ENCODE measurements around the gene QRFP.

The QRFP gene

DNA sequence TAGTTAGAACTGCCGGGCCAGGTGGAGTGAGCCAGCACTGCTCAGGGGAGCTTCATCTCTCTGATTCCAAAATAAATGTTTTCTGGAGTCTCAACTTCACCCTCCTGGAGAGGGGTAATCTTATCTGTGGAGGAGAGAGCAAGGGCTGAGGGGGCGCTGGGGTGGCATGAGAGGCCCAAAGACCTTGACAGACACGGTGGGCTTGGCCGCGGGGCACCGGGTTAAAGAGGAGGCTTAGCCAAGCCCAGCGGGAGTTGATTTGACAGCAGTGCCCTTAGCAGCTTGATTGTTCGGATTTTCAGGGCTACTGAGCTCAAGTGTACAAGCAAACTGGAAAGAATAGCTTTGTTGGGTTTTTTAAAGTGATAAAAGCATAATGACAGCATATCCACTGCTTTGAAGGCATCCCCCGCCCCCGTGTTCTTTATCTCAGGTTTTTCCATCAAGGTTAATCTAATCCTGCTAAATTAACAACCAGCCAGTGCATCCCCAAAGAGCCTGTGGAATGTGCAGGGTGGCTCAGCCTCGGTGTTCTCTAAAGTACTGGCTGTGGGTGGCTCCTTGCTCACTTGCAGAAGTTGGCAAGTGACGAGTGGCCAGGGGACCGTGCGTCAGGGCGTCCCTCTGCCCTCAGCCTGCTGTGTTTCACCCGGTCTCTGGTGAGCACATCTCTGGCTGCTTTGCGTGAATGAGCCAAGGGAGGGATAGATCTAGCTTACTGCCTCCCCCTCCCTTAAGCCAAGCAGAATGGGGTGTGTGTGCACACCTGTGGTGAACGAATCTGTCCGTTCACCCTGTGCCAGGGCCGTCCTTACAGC is 5.5 kb downstream of the QRFP start:
- no peak for DNase-seq

DNA sequence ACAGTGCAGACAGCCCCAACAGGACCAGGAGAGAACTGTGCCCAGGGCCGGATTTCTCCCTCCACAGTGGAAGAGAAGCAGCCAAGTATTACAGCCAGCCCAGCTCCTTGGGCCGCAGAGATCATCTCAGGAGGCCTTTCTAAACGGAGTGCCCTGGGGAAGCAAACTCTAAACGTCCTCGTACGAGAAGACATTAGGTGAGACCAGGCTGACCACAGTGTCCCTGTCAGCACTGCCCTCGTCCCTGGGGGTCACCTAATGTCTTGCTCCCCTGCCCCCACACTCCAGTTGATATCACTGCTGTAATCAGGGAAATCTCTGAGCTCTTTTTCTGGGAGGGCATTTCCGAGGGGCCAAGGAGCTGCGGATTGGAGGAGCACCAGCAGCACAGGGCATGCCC is 6.5 kb downstream of the QRFP start:
- no peak for DNase-seq

DNA sequence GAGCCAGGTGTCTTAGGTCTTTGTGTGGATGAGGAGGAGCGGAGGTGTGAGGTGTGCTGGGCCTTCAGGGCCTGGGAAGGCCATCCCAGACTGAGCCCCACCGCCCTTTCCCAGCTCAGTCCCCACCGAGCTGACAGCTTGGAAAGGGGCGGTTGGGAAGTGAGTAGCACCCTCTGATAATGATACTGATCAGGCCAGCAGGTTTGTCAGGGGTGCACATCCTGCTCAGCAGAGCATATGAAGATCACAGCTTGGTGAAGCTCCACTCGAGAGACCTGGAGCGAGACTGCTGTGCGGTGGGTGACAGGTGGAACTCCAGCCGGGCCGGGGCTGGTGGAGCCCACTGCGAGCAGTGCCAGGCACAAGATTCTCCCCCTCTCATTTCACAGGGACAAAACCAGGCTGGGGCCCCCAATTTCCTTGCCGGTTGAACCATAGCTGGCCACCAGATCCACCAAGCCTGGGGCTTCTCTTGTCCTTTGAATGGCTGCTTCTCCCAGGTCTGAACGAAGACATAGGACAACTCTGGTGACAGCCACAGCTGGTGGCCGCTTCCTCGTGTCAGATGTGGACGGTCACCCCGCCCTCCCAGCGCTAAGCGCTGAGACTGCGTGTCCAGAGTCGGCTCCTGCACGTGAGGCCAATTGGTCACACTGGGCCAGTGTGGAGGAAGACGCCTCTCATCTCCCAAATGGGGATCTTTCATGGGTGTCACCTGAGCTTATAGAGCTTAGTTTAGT is 8.3 kb downstream of the QRFP start:
- no peak for DNase-seq

GRCh38 chr9:130887494-130888144 is 9.0 kb downstream of the QRFP start:
- no peak for DNase-seq

DNA sequence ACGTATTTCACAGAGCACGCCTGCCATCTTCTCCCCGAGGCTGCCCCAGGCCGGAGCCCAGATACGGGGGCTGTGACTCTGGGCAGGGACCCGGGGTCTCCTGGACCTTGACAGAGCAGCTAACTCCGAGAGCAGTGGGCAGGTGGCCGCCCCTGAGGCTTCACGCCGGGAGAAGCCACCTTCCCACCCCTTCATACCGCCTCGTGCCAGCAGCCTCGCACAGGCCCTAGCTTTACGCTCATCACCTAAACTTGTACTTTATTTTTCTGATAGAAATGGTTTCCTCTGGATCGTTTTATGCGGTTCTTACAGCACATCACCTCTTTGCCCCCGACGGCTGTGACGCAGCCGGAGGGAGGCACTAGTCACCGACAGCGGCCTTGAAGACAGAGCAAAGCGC is 9.6 kb downstream of the QRFP start:
- no peak for DNase-seq

GRCh38 chr9:130885484-130886375 is 10.9 kb downstream of the QRFP start:
- DNase-seq: no peak

- no peak for DNase-seq
Measured at GRCh38 chr9:130884542-130885483, 11.8 kb downstream of the QRFP start.

DNA sequence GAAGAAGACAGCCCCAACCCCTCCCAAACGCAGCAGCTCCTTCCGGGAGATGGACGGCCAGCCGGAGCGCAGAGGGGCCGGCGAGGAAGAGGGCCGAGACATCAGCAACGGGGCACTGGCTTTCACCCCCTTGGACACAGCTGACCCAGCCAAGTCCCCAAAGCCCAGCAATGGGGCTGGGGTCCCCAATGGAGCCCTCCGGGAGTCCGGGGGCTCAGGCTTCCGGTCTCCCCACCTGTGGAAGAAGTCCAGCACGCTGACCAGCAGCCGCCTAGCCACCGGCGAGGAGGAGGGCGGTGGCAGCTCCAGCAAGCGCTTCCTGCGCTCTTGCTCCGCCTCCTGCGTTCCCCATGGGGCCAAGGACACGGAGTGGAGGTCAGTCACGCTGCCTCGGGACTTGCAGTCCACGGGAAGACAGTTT is 12.5 kb downstream of the QRFP start:
- DNase-seq: no peak

- DNase-seq: no peak
Measured at GRCh38 chr9:130883479-130883878, 13.1 kb downstream of the QRFP start.

GRCh38 chr9:130882696-130883225 is 13.9 kb downstream of the QRFP start:
- DNase-seq: no peak

GRCh38 chr9:130881516-130881915 is 15.1 kb downstream of the QRFP start:
- no peak for DNase-seq

DNA sequence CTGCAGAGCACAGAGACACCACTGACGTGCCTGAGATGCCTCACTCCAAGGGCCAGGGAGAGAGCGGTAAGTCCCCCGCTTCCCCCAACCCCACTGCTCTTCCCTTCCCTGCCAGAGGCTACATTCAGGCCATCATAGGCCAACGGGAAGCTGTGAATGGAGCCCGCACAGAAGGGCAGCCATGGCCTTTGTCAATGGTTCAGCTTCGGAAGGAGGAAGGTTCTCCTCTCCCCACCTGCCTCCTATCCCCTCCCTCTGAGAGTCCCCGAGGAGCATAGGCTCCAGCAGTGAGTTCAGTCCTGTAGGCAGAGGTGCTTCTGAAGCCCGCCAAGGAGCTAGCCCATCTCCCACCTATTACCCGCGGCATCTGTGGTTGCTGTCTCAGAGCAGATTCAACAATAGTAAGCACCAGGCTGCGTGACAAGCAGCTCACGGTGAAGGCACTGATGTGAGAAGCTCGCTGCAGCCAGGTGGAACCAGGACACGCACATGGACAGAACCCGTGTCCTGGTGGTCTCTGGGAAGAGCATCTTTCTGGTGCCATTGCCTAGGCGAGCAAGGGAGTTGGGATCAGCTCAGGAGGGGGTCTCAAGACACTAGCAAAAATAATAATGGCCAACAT is 15.9 kb downstream of the QRFP start:
- no peak for DNase-seq

DNA sequence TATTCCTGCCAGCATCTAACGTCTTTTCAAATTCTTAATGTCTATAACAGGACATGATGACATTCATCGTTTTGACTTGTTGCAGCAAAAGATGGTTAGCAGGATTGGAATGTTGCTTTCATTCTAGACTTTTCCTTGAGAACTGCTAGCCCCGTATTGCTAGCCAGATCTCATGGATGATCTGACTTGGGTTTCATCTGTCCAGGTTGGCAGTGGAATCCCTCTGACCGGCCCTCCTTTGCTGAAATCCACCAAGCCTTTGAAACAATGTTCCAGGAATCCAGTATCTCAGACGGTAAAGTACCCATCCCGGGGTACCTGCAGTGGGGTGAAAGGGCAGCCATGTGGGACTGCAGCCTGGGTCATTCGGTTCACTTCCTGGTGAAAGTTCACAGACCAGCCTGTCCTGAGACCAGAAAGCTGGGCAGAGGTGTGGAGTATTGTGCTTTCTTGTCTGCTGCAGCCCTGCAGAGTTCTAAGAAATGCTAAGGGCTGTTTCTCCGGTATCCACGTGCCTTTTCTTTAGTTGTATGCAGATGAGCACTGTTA is 16.7 kb downstream of the QRFP start:
- DNase-seq: no peak

GRCh38 chr9:130878295-130878694 is 18.3 kb downstream of the QRFP start:
- no peak for DNase-seq

DNA sequence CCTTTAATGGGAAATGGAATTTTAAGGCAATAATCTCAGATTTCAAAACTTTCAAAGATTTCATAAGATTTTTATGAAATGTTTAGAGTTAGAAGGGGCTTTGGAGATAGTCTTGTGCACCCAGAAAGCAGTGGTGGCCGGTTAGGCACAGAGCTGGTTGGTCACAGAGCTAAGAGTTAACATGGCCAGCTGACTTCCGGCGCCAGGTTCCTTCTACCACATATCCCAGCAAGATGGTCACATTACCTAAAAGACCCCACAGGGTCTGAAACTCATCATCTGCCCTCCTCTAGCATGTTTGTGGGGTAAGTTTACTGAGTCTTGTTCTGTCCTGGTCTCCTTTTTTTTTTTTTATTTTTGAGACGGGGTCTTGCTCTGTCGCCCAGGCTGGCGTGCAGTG is 19.3 kb downstream of the QRFP start:
- no peak for DNase-seq

DNA sequence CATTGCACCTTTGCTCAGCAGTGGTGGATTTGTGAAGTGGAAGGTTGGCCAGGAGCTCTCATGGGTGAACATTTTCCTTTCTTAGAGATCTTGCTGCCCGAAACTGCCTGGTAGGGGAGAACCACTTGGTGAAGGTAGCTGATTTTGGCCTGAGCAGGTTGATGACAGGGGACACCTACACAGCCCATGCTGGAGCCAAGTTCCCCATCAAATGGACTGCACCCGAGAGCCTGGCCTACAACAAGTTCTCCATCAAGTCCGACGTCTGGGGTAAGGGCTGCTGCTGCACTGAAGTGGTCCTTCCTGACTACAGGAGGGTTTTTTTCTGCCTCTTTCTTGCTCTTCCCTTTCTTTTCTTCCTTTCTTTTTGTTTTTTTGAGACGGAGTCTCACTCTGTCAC is 21.8 kb downstream of the QRFP start:
- no peak for DNase-seq

- no peak for DNase-seq
Measured at GRCh38 chr9:130873966-130874365, 22.6 kb downstream of the QRFP start.

DNA sequence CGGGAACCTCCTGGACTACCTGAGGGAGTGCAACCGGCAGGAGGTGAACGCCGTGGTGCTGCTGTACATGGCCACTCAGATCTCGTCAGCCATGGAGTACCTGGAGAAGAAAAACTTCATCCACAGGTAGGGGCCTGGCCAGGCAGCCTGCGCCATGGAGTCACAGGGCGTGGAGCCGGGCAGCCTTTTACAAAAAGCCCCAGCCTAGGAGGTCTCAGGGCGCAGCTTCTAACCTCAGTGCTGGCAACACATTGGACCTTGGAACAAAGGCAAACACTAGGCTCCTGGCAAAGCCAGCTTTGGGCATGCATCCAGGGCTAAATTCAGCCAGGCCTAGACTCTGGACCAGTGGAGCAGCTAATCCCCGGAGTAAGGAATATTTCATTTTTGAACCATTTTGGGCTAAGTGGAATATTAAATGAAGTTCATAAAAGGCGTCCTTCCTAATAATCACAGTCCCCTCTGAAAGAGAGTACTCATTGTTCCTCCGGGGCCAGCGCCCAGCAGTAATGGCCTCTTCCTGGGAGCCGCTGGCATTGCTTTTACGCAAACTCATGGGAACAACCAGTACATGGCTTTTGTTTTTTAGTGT is 23.6 kb downstream of the QRFP start:
- DNase-seq: no peak

DNA sequence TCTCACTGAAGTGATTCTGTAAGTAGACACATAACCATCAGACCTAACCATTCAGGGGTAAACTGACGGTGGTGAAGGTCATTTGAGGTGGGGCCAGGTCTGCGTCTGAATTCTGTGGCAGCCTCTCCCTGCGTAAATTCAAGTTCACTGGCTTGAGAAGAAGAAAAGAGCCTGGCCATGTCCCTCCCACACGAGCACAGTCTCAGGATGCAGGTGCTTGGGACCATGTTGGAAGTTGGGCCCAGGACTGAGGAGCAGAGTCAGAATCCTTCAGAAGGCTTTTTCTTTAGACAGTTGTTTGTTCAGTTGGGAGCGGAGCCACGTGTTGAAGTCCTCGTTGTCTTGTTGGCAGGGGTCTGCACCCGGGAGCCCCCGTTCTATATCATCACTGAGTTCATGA is 24.1 kb downstream of the QRFP start:
- no peak for DNase-seq

- DNase-seq: no peak
Measured at GRCh38 chr9:130872093-130872492, 24.5 kb downstream of the QRFP start.

Measured in NCI-H146 (cell line).